Activated CD8-positive, alpha-beta memory T cell treated with anti-CD3 and anti-CD28 coated beads for 4 hours (primary cell): Measurements from ENCODE around the gene COPS7A.
"Not testable (repeated sequence)": the region's sequence is repeated elsewhere in the genome, so short reads cannot be mapped to it uniquely, and the experiment has no call there.

Experiments
- DNase-seq, 2 donors: peaks; one replicate each; pipeline ENCODE4 v3.0.0-alpha.2; 2020; ENCODE audit warnings: low read depth in 2 of 2

Gene COPS7A

DNA sequence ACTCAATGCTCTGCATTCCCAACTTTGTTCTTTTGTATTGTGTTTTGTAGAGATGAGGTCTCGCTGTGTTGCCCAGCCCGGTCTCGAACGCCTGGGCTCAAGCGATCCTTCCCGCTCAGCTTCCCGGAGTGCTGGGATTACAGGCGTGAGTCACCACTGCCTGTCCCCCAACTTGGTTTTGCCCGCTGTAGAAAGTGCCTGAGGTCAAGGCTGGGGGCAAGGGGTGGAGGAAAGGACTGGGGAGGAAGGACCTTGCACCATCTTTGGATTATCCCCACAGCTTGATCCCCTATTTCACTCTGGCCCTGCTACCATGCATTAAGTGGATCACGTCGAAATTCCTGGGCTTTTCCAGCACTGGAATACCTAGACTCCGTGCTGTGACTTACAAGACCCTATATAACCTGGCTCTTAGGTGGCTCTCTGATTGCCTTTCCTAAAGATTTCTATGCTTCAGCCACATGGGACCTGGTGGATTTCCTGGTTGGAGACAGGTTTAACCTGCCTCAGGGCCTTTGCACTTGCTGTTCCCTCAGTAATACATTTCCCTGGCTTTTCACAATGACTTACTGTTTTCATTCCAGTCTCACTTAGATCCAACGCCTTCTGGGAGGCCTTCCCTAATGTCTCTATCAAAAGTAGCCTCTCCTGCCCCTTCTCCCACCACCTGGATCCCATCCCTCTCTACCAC lies 22.6 kb upstream of the COPS7A start:
- no peak for DNase-seq

DNA sequence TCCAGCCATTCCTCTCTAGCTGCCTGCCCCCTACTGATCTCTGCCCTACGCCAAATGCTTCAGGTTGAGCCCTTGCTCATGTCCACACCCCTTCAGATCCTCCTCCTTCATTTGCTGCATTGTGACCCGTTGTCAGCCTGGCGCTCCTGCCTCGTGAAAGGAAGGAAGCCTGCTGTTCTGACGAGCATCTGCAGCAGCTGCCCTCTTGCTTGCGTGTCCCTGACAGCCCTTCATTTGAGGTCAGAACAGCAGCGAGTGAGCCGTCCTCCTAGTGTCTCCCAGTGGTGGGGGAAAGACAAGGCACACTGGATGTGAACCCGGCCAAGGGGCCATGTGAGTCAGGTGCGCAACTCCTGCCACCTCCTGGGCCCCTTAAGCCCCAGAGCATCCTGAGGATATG lies 20.2 kb upstream of the COPS7A start:
- no peak for DNase-seq

DNA sequence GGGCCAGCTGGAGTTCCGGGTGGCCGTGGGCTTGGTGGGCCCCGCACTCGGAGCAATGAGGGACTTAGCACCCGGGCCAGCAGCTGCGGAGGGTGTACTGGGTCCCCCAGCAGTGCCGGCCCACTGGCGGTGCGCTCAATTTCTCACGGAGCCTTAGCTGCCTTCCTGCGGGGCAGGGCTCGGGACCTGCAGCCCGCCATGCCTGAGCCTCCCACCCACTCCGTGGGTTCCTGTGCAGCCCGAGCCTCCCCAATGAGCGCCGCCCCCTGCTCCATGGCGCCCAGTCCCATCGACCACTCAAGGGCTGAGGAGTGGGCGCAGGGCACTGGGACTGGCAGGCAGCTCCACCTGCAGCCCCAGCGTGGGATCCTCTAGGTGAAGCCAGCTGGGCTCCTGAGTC lies 15.5 kb upstream of the COPS7A start:
- not testable (repeated sequence) for DNase-seq

DNA sequence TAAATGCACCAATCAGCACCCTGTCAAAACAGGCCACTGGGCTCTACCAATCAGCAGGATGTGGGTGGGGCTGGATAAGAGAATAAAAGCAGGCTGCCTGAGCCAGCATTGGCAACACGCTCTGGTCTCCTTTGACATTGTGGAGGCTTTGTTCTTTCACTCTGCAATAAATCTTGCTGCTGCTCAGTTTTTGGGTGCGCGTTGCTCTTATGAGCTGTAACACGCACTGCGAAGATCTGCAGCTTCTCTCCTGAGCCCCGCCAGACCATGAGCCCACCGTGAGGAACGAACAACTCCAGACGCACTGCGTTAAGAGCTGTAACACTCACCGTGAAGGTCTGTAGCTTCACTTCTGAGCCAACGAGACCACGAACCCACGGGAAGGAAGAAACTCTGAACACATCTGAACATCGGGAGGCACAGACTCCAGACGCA lies 14.9 kb upstream of the COPS7A start:
- DNase-seq: no peak

DNA sequence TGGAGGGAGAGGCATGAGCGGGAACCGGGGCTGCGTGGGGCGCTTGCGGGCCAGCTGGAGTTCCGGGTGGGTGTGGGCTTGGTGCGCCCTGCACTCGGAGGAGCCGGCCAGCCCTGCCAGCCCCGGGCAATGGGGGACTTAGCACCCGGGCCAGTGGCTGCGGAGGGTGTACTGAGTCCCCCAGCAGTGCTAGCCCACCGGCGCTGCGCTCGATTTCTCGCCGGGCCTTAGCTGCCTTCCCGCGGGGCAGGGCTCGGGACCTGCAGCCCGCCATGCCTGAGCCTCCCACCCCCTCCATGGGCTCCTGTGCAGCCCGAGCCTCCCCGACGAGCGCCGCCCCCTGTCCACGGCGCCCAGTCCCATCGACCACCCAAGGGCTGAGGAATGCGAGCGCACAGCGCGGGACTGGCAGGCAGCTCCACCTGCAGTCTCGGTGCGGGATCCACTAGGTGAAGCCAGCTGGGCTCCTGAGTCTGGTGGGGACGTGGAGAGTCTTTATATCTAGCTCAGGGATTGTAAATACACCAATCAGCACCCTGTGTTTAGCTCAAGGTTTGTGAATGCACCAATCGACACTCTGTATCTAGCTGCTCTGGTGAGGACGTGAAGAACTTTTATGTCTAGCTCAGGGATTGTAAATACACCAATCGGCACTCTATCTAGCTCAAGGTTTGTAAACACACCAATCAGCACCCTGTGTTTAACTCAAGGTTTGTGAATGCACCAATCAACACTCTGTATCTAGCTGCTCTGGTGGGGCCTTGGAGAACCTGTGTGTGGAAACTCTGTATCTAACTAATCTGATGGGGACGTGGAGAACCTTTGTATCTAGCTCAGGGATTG lies 7.6 kb upstream of the COPS7A start:
- DNase-seq: not testable (repeated sequence)

DNA sequence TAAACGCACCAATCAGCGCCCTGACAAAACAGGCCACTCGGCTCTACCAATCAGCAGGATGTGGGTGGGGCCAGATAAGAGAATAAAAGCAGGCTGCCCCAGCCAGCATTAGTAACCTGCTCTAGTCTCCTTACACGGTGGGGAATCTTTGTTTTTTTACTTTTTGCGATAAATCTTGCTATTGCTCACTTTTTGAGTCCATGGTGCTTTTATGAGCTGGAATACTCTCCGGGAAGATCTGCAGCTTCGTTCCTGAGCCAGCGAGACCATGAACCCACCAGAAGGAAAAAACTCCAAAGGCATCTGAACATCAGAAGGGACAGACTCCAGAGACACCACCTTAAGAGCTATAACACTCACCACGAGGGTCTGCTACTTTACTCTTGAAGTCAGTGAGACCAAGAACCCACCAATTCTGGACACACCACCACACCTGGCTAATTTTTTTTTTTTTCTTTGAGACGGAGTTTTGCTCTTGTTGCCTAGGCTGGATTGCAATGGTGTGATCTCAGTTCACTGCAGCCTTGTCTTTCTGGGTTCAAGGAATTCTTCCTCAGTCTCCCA lies 6.9 kb upstream of the COPS7A start:
- no peak for DNase-seq

DNA sequence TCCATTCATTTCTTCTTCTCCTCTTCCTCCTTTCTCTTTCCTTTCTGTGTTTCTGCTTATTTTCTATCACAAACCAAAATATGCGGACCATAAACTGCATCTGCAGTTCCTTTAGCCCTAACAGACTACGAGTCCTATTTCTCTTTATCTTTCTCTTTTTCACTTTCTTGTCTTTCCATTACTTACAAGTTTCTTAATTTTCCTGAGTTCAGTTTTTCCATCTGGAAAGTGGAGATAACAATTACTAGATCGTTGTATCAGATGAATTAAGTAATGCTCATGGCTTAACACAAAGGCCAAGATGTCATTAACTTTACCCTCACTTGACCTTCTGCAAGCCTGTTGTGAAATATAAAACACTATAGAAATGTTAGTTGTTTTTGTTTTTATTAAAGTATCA lies 983 bp upstream of the COPS7A start:
- DNase-seq: no peak

DNA sequence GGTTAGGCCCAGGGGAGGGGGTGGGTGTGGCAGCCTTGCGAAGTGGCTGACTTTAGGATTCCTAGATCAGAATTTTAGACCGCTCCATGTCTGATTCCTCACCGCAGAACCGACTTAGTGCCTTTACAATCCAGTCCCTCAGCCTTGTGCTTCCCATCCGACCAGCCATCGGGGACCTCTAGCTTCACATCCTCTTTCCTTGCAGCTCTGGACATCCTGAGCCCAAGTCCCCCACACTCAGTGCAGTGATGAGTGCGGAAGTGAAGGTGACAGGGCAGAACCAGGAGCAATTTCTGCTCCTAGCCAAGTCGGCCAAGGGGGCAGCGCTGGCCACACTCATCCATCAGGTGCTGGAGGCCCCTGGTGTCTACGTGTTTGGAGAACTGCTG lies 557 bp downstream of the COPS7A start:
- DNase-seq: no peak

DNA sequence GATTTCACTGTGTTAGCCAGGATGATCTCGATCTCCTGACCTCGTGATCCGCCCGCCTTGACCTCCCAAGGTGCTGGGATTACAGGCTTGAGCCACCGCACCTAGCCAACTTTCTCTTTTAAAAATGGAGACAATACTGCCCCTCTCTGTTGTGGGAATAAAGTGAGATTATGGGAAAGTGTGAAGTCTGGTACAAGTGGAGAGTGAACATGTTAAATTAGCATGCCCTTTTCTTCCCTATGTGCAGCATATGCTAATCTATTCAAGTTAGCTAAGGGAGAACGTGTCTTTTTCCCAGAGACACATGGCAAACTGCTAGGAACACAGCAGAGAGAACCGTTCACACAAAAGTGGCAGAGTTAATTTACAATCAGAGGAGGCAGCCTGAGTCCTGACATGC lies 1.5 kb downstream of the COPS7A start:
- no peak for DNase-seq

DNA sequence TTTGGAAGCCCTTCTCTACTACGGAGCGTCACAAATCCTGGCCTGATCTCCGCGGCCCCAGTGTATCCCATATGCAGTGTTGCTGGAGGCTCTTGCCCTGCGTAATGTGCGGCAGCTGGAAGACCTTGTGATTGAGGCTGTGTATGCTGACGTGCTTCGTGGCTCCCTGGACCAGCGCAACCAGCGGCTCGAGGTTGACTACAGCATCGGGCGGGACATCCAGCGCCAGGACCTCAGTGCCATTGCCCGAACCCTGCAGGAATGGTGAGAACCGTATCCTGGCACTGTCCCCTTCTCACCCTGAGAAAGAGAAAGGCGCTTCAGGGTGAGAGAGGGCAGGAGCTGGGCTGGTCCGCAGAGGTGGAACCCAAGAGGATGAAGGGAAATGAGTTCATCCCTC lies 5.3 kb downstream of the COPS7A start:
- DNase-seq: no peak

DNA sequence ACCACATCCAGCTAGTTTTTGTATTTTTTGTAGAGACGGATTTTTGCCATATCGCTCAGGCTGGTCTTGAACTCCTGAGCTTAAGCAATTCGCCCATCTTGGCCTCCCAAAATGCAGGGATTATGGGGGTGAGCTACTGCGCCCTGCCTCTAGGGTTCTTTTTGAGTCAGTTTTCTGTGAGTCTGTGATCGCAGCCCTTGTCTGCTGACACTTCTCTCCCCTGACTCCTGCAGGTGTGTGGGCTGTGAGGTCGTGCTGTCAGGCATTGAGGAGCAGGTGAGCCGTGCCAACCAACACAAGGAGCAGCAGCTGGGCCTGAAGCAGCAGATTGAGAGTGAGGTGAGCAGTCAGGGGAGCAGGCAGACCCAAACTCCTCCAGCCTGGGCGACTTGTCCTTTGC lies 6.3 kb downstream of the COPS7A start:
- DNase-seq: no peak

DNA sequence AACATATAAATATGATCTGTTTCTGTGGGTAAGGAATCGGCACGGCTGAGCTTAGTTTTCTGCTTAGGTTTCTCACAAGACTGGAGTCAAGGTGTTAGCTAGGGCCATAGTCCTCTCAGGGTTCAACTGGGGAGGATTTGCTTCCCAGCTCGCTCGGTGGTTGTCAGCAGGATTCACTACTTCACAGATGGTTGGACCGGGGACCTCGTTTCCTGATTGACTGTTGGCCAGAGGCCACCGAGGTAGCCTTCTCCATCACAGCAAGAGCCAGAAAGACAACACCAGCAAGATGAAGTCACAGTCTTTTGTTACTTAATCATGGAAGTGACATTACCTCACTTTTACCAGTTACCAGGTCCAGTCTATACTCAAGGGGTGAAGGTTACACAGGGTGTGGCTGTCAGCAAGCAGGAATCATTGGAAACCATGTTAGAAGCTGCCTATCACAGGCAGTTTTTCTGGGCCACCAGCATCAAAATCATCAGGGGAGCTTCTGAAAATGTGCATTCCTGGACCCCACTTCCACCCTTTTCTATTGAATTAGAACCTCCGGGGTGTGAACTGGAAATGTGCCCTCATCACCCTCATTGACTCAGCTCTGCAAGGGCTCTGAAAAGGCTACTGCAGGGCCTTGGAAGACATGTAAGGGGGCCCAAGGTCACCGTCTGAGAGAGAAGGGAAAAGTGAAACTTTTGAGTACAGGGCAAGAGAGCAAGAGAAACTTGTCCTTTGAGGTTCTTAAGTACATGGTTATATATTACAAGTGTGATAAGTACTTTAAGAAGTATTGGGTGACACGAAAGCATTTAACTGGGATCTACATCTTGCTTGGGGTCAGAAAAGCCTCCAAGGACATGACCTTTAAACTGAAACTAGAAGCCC lies 10.9 kb downstream of the COPS7A start:
- DNase-seq: no peak

DNA sequence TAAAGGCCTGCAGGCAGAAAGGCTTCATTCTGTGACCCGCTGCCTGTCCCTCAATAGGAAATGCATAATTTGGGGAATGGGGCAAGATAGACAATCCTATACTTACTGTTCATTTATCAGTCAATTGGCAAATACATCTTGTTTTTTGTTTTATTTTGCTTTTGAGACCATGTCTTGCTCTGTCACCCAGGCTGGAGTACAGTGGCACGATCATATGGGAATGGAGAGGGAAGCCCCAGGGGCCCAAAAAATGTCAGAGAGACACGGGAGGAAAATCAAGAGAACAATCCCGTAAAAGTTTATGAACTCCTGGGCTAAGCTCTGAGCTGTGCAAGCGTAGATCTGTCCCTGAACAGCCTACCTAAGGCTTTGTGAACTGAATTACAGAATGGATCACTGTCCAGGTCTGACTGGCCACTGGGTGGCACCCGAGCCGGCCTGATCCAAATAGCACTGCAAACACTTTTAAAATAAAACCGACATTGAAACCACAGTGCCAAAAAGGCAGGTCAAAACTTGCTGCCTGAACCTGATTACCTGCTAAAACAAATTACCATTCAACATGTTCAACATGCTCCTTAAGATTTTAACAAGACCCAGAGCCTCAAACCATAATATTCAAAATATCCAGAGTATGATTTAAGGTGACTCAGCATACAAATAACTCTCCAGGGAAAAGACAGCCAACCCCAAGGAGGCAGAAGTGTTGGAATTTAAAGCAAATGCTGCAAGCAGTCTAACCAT lies 11.8 kb downstream of the COPS7A start:
- DNase-seq: no peak

DNA sequence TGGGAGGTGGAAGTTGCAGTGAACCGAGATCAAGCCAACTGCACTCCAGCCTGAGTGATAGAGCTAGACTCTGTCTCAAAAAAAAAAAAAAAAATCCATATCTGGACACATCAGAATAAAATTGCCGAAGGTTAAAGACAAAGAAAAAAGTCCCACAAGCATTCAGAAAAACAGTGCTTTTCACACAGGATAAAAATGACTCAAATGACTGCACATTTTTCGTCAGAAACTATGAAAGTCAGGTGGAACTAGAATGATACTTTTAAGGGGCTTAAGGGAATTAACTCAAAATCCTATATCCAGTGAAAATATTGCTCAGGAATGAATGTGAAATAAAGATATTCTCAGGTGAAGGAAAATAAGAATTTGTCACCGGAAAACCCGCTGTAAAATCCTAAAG lies 12.9 kb downstream of the COPS7A start:
- DNase-seq: no peak

DNA sequence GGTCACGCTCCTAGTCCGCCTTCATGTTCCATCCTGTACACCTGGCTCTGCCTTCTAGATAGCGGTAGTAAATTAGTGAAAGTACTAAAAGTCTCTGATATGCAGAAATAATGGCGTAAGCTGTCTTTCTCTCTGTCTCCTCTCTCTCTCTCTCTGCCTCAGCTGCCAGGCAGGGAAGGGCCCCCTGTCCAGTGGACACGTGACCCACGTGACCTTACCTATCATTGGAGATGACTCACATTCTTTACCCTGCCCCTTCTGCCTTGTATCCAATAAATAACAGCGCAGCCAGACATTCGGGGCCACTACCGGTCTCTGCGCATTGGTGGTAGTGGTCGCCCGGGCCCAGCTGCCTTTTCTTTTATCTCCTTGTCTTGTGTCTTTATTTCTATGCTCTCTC lies 18.2 kb downstream of the COPS7A start:
- not testable (repeated sequence) for DNase-seq

DNA sequence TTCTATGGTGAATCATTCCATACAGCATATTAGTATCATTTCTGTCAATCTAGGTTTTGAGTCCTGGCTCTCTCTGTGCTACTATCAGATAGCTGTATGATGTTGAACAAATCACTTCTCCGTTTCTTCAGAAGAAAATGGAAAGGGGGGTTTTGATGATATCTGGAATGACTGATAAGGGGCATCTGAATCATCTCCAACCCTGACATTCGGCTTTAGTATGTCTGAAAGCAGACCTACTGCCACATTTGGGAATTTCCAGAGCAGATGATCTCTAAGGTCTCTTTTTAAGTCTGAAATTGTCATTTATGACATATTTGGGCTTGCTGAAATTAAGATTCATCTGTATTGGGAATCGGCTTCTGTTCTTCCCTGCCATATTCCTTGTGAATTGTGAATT lies 19.0 kb downstream of the COPS7A start:
- DNase-seq: no peak

DNA sequence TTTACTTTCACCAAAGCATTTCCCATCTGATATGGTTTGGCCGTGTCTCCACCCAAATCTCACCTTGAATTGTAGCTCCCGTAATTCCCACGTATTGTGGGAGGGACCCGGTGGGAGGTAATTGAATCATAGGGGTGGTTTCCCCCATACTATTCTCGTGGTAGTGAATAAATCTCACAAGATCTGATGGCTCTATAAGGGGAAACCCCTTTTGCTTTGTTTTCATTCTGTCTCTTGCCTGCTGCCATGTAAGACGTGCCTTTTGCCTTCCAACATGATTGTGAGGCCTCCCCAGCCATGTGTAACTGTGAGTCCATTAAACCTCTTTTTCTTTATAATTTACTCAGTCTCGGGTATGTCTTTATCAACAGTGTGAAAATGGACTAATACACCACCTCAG lies 19.5 kb downstream of the COPS7A start:
- not testable (repeated sequence) for DNase-seq

DNA sequence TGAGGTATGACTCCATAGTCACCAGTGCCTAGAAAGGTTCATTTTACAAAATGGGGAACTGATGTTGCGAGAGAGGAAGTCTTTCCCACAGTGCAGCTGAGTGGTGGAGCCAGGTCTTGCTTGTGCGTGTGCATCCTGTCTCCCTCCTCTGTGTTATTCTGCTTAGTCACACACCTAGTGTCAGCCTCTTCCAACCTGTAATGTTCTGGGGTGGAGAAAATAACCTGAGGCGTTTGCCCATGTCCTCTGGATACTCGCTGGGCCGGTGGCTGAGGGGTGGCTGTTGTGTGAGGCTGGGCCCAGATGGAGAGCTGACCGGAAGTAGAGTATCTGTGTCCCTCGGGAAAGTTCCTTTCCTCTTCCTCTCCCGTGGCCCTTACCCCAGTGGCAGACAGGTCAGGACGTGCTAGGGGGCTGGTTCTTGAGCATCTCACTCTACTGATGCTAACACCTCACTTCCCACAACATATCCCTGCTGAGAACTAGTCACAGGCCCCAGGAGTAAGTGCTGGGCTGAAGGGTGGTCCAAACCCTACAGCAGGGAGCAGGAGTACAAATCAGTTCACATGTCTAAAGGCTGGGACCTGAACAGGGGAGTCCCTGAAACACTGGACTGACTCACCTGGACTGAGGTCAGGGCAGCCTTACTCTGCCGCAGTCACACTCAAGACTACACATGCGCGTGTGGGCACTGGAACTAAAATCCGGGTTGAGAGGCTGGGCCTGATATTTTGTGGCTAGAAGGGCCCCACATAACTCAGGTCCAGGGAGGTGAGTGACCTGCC lies 22.1 kb downstream of the COPS7A start:
- DNase-seq: no peak

DNA sequence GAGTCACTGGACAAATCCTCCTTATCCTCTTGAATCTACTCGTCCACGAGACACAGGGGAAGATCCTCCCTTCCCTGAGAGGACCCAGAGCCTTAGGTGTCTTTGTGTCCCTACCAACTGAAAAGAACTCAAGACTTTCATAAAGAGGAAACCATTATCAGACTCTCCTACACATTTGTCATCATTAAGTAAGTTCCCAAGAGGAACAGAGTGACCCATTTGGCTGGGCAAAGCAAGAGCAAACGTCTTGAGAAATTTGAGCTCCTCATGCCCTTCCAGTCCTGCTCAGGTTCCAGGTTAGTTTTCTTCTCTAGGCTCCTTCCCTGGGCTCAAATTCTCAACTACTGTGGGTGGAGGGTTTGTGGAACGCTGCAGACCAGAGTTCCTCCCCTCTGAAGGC lies 23.4 kb downstream of the COPS7A start:
- no peak for DNase-seq

DNA sequence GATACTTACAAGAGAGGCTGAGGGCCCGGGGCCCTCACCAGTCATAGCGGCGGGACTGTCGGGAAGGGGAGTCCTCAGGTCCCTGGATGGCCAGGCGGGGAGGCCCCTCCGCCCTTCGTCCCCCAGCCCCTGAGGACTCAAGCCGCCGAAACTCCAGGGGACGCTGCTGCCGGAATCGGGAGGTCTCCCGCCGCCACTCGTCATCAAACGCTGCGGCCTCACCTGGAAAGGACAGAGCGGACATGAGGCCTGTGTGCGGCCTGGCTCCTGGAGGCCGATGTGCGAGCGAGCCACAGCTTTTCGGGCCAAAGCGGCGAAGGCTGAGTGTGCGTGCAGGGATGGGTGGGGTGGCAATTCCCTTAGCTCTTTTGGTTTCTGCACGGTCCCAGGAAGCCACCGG lies 24.9 kb downstream of the COPS7A start:
- no peak for DNase-seq

DNA sequence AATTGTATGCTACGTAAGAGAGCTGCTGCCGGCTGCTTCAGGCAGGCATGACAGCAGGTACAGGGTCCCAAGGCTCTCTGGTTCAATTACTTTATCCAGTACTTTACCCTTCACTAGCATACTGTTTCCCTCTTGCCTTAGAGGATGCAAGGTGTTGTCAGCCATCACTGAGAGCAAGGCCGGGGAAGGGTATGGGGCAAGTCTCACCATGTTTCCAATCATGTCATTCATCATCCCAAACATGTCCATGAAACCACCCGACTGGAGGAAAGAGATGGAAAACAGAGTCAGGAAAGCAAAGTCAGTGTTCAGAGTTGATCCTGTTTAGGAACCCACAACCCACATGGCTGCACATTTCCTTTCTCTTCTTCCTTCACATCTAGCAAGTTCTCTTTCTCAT lies 26.7 kb downstream of the COPS7A start:
- no peak for DNase-seq
